Stimulated activated naive CD8-positive, alpha-beta T cell treated with anti-CD3 and anti-CD28 coated beads, Interleukin-15, Interleukin-2, amounts not matched to agents 100 U/mL and 50 U/mL, for 24 hours (primary cell): ENCODE measurements around the gene TOP1.

Experiments used
- ATAC-seq: fragments of 150-1000 bp; cut with Tn5 transposase; one replicate; pipeline ENCODE4 v1.10.0; 2021
- DNase-seq: peaks from one replicate; pipeline ENCODE4 v3.0.0; 2021

Gene TOP1

GRCh38 chr20:41037179-41037578 lies 8.6 kb downstream of the TOP1 start:
- no peak for ATAC-seq
- DNase-seq: no peak

GRCh38 chr20:41038149-41038877 lies 9.7 kb downstream of the TOP1 start:
- no peak for ATAC-seq
- DNase-seq: no peak

GRCh38 chr20:41038878-41039404 lies 10.3 kb downstream of the TOP1 start:
- ATAC-seq (peak; percentile 83), DNase-seq (no peak)

GRCh38 chr20:41040855-41041254 lies 12.2 kb downstream of the TOP1 start:
- DNase-seq (no peak), ATAC-seq (no peak)

- ATAC-seq (no peak), DNase-seq (no peak)
Observed at GRCh38 chr20:41041693-41042092, 13.1 kb downstream of the TOP1 start.

- ATAC-seq: no peak
- DNase-seq: no peak
Observed at GRCh38 chr20:41044409-41045062, 15.9 kb downstream of the TOP1 start.

- DNase-seq (no peak), ATAC-seq (no peak)
Observed at GRCh38 chr20:41045671-41046070, 17.0 kb downstream of the TOP1 start.

- DNase-seq: no peak
- ATAC-seq: peak; percentile 74
Observed at GRCh38 chr20:41046716-41047115, 18.1 kb downstream of the TOP1 start.

- ATAC-seq: peak; percentile 33
- DNase-seq: no peak
Observed at GRCh38 chr20:41047279-41047974, 18.8 kb downstream of the TOP1 start.

GRCh38 chr20:41047975-41048305 lies 19.3 kb downstream of the TOP1 start:
- ATAC-seq: peak; percentile 44
- no peak for DNase-seq

- ATAC-seq (no peak), DNase-seq (no peak)
Observed at GRCh38 chr20:41048461-41049301, 20.1 kb downstream of the TOP1 start.

GRCh38 chr20:41049451-41049850 lies 20.8 kb downstream of the TOP1 start:
- no peak for DNase-seq
- no peak for ATAC-seq

- DNase-seq: no peak
- no peak for ATAC-seq
Observed at GRCh38 chr20:41050361-41051008, 21.9 kb downstream of the TOP1 start.

- no peak for DNase-seq
- ATAC-seq: no peak
Observed at GRCh38 chr20:41051009-41051825, 22.6 kb downstream of the TOP1 start.

GRCh38 chr20:41052742-41053419 lies 24.3 kb downstream of the TOP1 start:
- no peak for DNase-seq
- no peak for ATAC-seq

- ATAC-seq (no peak), DNase-seq (peak; percentile 22)
Observed at GRCh38 chr20:41054070-41054846, 25.6 kb downstream of the TOP1 start.

GRCh38 chr20:41054847-41055230 lies 26.2 kb downstream of the TOP1 start:
- DNase-seq (no peak), ATAC-seq (no peak)

GRCh38 chr20:41055679-41056078 lies 27.1 kb downstream of the TOP1 start:
- ATAC-seq (no peak), DNase-seq (no peak)

- DNase-seq (peak; percentile 22), ATAC-seq (peak; percentile 94)
Observed at GRCh38 chr20:41057999-41058673, 29.5 kb downstream of the TOP1 start.
